K562 (cell line): Measurements from ENCODE around the gene IFT122. TPM values are rescaled to one million over a fixed set of nuclear protein-coding genes. Genes with fewer than 3 reads are reported as not detected.

Experiments
- ATAC-seq: fragments of 200-7000 bp; cut with Tn5 transposase; 3 replicates; pipeline ENCODE4 v1.9.1; 2020; ENCODE audit warnings: moderate library complexity
- BruUV-seq: library from RNA; stranded (reverse); fragments of 400-500 nt; replicated peaks from 2 replicates; lab custom pipeline; 2021; lab: Mats Ljungman, UMichigan
- CTCF ChIA-PET: fragments of 300-600 bp; formaldehyde crosslinking; extraction: SDS; loops from one replicate; lab custom pipeline; 2021; ENCODE audit warnings: low intra/inter-chr PET ratio; lab: Yijun Ruan, JAX
- POLR2A ChIA-PET: fragments of 300-600, 350-650 bp; sonication (Branson Sonifier 250); formaldehyde crosslinking; extraction: SDS; loops from one replicate; lab custom pipeline; 2021; ENCODE audit warnings: antibody characterized with exemption, inconsistent platforms; lab: Yijun Ruan, JAX
- DNase-seq, 4 experiments: peaks; one replicate each; pipeline versions ENCODE4 v3.0.0 to v3.0.0-alpha.2; 2011 to 2018; ENCODE audit warnings: low spot score in 3 of 4, mixed read lengths in 3 of 4; ENCODE audit errors: extremely low read depth in 1 of 4
- FAIRE-seq: peaks from 2 replicates; lab custom pipeline; 2011; peaks lifted over from hg19 to GRCh38; lab: Jason Lieb, UNC
- H2AFZ ChIP-seq: 2 replicates; pipeline ENCODE4 v1.6.0; 2011; ENCODE audit warnings: low read depth, low read length, control low read depth, inconsistent platforms
- H3K27ac ChIP-seq: fragments of 200-600 bp; 3 replicates; pipeline ENCODE4 v1.8.0; 2011; ENCODE audit warnings: low read depth, mild to moderate bottlenecking, control low read depth, inconsistent platforms, low read length, moderate library complexity, mixed read lengths; ENCODE audit errors: extremely low read depth
- H3K27me3 ChIP-seq, 2 experiments: fragments of 300-600 bp in 1 of 2; 2 replicates in 1 of 2; 3 replicates in 1 of 2; pipeline versions ENCODE4 v1.6.0 to v1.8.0; 2011; ENCODE audit warnings: inconsistent platforms in 2 of 2, low read length in 2 of 2, mild to moderate bottlenecking in 1 of 2, mixed read lengths in 1 of 2, moderate library complexity in 1 of 2; ENCODE audit not compliant: control insufficient read depth in 2 of 2, insufficient read depth in 2 of 2
- H3K36me3 ChIP-seq: fragments of 300-600 bp; 3 replicates; pipeline ENCODE4 v1.8.0; 2011; ENCODE audit warnings: mild to moderate bottlenecking, low read length, inconsistent platforms; ENCODE audit not compliant: control insufficient read depth, insufficient read depth
- H3K4me1 ChIP-seq, 2 experiments: fragments of 200-600 bp in 1 of 2; replicated peaks in 1 of 2; 2 replicates in 1 of 2; 3 replicates in 1 of 2; pipeline versions ENCODE4 v1.5.1 to v1.8.0; 2011; ENCODE audit warnings: inconsistent platforms in 2 of 2, low read length in 2 of 2, mild to moderate bottlenecking in 1 of 2, mixed read lengths in 1 of 2, moderate library complexity in 1 of 2; ENCODE audit not compliant: control insufficient read depth in 2 of 2, insufficient read depth in 2 of 2
- H3K4me2 ChIP-seq: 2 replicates; pipeline ENCODE4 v1.6.1; 2011; ENCODE audit warnings: low read length, control low read depth, inconsistent platforms, mixed read lengths; ENCODE audit not compliant: insufficient read depth
- H3K4me3 ChIP-seq: fragments of 200-600 bp; sonication (generic), shearing (Covaris generic); 2 replicates; pipeline ENCODE4 v1.5.1; 2016; ENCODE audit warnings: control low read depth, inconsistent platforms
- H3K79me2 ChIP-seq: fragments of 200-600 bp; 3 replicates; pipeline ENCODE4 v1.8.0; 2011; ENCODE audit warnings: low read length, inconsistent platforms; ENCODE audit not compliant: control insufficient read depth, insufficient read depth
- H3K9ac ChIP-seq, 2 experiments: 2 replicates each; pipeline versions ENCODE4 v1.6.0 to v1.6.1; 2011; ENCODE audit warnings: low read depth in 2 of 2, low read length in 2 of 2, control low read depth in 1 of 2, inconsistent platforms in 1 of 2, mild to moderate bottlenecking in 1 of 2, mixed read lengths in 1 of 2; ENCODE audit not compliant: insufficient read depth in 1 of 2
- H3K9me1 ChIP-seq: one replicate; pipeline ENCODE4 v1.6.0; 2011; ENCODE audit warnings: inconsistent platforms, mild to moderate bottlenecking, low read length, moderate library complexity; ENCODE audit not compliant: control insufficient read depth, insufficient read depth
- H3K9me3 ChIP-seq: replicated peaks from 2 replicates; pipeline ENCODE4 v1.5.1; 2011; ENCODE audit warnings: low read depth, low read length, inconsistent platforms; ENCODE audit not compliant: control insufficient read depth, insufficient read depth
- H4K20me1 ChIP-seq: replicated peaks from 2 replicates; pipeline ENCODE4 v1.6.1; 2011; ENCODE audit warnings: low read length, inconsistent platforms, mixed read lengths; ENCODE audit not compliant: control insufficient read depth, insufficient read depth
- CHD1 ChIP-seq: fragments of 200-600 bp; sonication (generic); IDR thresholded peaks from one replicate; pipeline ENCODE4 v1.6.1; 2012; ENCODE audit warnings: mild to moderate bottlenecking, moderate library complexity, low read length, inconsistent platforms
- CREM ChIP-seq: IDR thresholded peaks from 2 replicates; pipeline ENCODE4 v1.6.1; 2014; ENCODE audit warnings: antibody characterized with exemption, low read depth
- GTF2F1 ChIP-seq: IDR thresholded peaks from 2 replicates; pipeline ENCODE4 v1.6.1; 2011; ENCODE audit warnings: low read depth, low read length, improper control_type of control experiment
- ZNF785 ChIP-seq: fragments of 250-450 bp; sonication (Bioruptor Pico); IDR thresholded peaks from 2 replicates; pipeline ENCODE4 v1.4.0; 2020; ENCODE audit warnings: mild to moderate bottlenecking
- WGBS: fragments of 100-300 bp; shearing (Covaris generic); methylation state at CpG from one replicate; pipeline ENCODE4 v1.1.6; 2016; ENCODE audit warnings: low coverage, mixed read lengths; ENCODE audit not compliant: insufficient coverage; ENCODE audit errors: missing lambda C conversion rate; 5-methylcytosine and 5-hydroxymethylcytosine counted together
- in situ Hi-C: fragments of 300-500 bp; cut with MboI; formaldehyde crosslinking; loops from 4 replicates; pipeline ENCODE4 v1.15.0; 2018; ENCODE audit warnings: inconsistent platforms, mixed read lengths
- intact Hi-C: fragments of 100-400 bp; cut with micrococcal nuclease; formaldehyde crosslinking; loops from 2 replicates; pipeline ENCODE4 v1.14.2; 2022
- polyA plus RNA-seq, 8 experiments: library from polyadenylated mRNA; depleted of rRNA in 4 of 8; stranded (reverse) in 5 of 8; unstranded in 3 of 8; fragments of >200 nt; fragmentation: Nextera tagmentation in 2 of 8; fragmentation: Illumina TruSeq in 1 of 8; extraction: Ambion mirVana in 2 of 8; extraction: Trizol in 1 of 8; gene quantifications; 2 replicates each; pipeline versions ENCODE4 v1.2.1 to v1.2.3, GENCODE V29; 2011 to 2014; ENCODE audit warnings: inconsistent platforms in 1 of 8, missing spikeins in 1 of 8
- total RNA-seq, 7 experiments: library from RNA; depleted of rRNA in 6 of 7; stranded (reverse); fragments of >200 nt in 6 of 7; fragmentation: Illumina TruSeq in 2 of 7; extraction: Trizol in 2 of 7; gene quantifications; 2 replicates each; pipeline versions ENCODE4 v1.2.1 to v1.2.3, GENCODE V29; 2011 to 2021; ENCODE audit warnings: low replicate concordance in 1 of 7
- TF ChIP-seq, protein P1 (sequence below): sonication (generic); formaldehyde crosslinking; IDR thresholded peaks from 2 replicates; pipeline ENCODE4 v1.8.0; 2023; ENCODE audit warnings: mild to moderate bottlenecking, missing genetic modification reagents

IFT122 gene
- total and polyA plus RNA-seq, 9 of the 15 experiments (the other 6 are each of a cell fraction or from before 2014, with no cell fraction given) = 2.4 to 11.5 (median 7.7) TPM

- TF ChIP-seq, protein P1, sequence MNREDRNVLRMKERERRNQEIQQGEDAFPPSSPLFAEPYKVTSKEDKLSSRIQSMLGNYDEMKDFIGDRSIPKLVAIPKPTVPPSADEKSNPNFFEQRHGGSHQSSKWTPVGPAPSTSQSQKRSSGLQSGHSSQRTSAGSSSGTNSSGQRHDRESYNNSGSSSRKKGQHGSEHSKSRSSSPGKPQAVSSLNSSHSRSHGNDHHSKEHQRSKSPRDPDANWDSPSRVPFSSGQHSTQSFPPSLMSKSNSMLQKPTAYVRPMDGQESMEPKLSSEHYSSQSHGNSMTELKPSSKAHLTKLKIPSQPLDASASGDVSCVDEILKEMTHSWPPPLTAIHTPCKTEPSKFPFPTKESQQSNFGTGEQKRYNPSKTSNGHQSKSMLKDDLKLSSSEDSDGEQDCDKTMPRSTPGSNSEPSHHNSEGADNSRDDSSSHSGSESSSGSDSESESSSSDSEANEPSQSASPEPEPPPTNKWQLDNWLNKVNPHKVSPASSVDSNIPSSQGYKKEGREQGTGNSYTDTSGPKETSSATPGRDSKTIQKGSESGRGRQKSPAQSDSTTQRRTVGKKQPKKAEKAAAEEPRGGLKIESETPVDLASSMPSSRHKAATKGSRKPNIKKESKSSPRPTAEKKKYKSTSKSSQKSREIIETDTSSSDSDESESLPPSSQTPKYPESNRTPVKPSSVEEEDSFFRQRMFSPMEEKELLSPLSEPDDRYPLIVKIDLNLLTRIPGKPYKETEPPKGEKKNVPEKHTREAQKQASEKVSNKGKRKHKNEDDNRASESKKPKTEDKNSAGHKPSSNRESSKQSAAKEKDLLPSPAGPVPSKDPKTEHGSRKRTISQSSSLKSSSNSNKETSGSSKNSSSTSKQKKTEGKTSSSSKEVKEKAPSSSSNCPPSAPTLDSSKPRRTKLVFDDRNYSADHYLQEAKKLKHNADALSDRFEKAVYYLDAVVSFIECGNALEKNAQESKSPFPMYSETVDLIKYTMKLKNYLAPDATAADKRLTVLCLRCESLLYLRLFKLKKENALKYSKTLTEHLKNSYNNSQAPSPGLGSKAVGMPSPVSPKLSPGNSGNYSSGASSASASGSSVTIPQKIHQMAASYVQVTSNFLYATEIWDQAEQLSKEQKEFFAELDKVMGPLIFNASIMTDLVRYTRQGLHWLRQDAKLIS (CRISPR knock-in tag) = no peak
Observed at GRCh38 chr3:129417326-129417725, 22.7 kb upstream of the IFT122 start (continued).

GRCh38 chr3:129418041-129418973, 21.7 kb upstream of the IFT122 start:
- no peak overlapping the region for H3K27ac ChIP-seq
- H3K4me3 ChIP-seq = no peak overlapping the region
- in situ Hi-C loops (no loop called here), intact Hi-C loops (loop anchor here (10.0 kb wide), 1 partner anchor 94 kb away; no protein-coding TSS in a partner anchor)
- no peak for ATAC-seq
- H3K4me1 ChIP-seq = peaks cover 15 to 34% of the 10 kb centered on the region in 2 experiments; a peak in 4 of 5 replicates
- no TSS peak for BruUV-seq
- H3K9me1 ChIP-seq = no peaks in the 10 kb centered on the region
- H3K4me2 ChIP-seq = no peak overlapping the region
- FAIRE-seq = no peak
- no peaks in the 10 kb centered on the region for H3K27me3 ChIP-seq
- TF ChIP-seq CREM (no peak), CHD1 (no peak), ZNF785 (CRISPR knock-in tag) (no peak), GTF2F1 (no peak)
- ChIA-PET CTCF (no interaction called here), POLR2A (interaction anchor here (0.9 to 2.0 kb wide), 3 partner anchors 10 to 13 kb away, joined by 3 to 5 read pairs (median 5); partner anchors contain the start of gene EFCAB12)
- H3K9me3 ChIP-seq = no peaks in the 10 kb centered on the region
- no peak overlapping the region for H3K9ac ChIP-seq
- no peaks in the 10 kb centered on the region for H4K20me1 ChIP-seq
- H3K36me3 ChIP-seq = no peaks in the 10 kb centered on the region
- H3K79me2 ChIP-seq = no peaks in the 10 kb centered on the region
- DNase-seq = no peak
- H2AFZ ChIP-seq = no peak overlapping the region
- 93% methylated on average over 12 of the region's 14 CpGs for WGBS
